ENCODE results near the gene TPI1. TPM values are rescaled to one million over a fixed set of nuclear protein-coding genes. Genes with fewer than 3 reads are reported as not detected.

Gene TPI1
- total RNA-seq, 1 donor from 2014 or later, result 499 TPM

DNA sequence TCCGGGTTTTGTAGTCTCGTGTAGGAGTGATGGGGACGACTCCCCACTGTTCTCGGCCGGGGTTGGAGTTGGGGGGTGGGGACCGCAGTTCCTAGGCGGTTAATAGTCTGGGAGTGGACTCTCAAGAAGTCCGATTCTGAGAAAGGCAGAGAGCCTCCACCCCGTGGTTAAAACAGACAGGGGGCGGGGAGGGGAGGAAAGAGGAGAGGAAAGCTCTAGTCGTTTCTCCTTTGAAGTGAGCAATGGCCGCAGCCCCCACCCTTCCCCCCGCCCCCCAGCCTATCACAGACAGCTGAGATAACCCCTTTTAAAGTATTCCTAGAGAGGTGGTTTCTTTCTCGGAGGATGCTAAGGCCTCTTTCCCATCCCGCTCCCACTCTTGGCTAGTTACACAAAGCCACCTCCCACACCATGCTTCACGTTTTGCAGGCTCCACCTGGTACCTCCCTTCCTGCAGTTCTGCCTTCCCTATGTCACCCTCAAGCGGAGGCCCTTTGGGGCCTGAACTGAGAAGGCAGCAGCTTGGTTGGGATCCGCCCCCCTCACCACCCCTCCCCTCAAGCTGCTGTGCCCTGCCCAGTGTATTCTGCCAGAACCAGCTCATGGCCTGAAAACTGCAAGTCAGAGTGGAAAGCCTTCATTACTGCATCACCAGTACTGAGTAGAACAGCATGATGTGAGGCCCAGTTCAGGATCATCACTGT is 14.5 kb upstream of the TPI1 start:
- TF ChIP-seq CTCF (IDR thresholded peaks at IDR 0.05; ENCODE audit: insufficient read depth, low read length, poor library complexity, severe bottlenecking), result no peak
- no peaks in the 10 kb centered on the region for H3K27me3 ChIP-seq (ENCODE audit: control insufficient read depth, insufficient read depth, low read length)
- H3K4me3 ChIP-seq (ENCODE audit: low read depth, low read length), result peak overlapping the region; percentile 95
- peaks cover 1% of the 10 kb centered on the region for H3K36me3 ChIP-seq (ENCODE audit: control insufficient read depth, insufficient read depth, low read length)
- no peak for DNase-seq (ENCODE audit: low read depth)

DNA sequence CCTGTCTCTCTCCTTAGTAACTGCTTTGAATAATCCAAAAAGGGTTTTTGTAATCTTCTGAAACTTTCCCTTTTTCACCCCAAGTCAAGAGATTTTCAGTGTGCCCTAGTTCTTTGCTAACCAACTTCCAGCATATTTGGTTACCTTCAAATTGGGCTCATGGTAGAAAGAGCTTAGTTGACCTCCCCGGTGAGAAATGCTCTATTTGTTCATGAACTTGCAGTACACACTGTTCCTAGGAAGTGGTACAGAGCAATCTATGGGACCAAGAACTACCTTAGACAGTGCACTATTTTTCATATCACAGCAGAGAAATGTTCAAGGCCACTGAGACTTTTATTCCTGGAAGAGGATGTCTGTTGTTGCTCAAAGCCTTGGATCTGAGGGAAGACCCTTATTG is 13.7 kb upstream of the TPI1 start:
- DNase-seq (ENCODE audit: low read depth), result no peak
- Histone ChIP-seq H3K27me3 (ENCODE audit: control insufficient read depth, insufficient read depth, low read length) (no peaks in the 10 kb centered on the region), H3K36me3 (ENCODE audit: control insufficient read depth, insufficient read depth, low read length) (peaks cover 3% of the 10 kb centered on the region), H3K4me3 (ENCODE audit: low read depth, low read length) (no peak overlapping the region)
- TF ChIP-seq CTCF (IDR thresholded peaks at IDR 0.05; ENCODE audit: insufficient read depth, low read length, poor library complexity, severe bottlenecking), result no peak

GRCh38 chr12:6854036-6854435 is 13.3 kb upstream of the TPI1 start:
- TF ChIP-seq CTCF (IDR thresholded peaks at IDR 0.05; ENCODE audit: insufficient read depth, low read length, poor library complexity, severe bottlenecking), result no peak
- DNase-seq (ENCODE audit: low read depth), result no peak
- Histone ChIP-seq H3K27me3 (ENCODE audit: control insufficient read depth, insufficient read depth, low read length) (no peaks in the 10 kb centered on the region), H3K4me3 (ENCODE audit: low read depth, low read length) (no peak overlapping the region), H3K36me3 (ENCODE audit: control insufficient read depth, insufficient read depth, low read length) (peaks cover 3% of the 10 kb centered on the region)

DNA sequence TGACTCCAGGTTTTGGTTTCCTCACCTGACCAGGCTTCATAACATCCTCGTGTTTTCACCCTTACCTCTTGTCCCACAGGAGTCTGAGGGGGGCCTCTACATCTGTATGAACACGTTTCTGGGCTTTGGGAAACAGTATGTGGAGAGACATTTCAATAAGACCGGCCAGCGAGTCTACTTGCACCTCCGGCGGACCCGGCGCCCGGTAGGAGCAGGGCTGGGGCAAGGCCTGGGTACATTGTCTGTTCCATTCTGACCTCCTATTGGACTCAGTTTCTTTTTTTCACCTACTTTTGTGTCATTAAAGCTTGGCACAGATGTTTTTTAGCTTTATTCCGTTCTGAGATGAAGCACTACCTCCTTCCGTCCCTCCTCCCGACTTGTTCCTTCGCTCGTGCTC is 12.0 kb upstream of the TPI1 start:
- no peaks in the 10 kb centered on the region for H3K27me3 ChIP-seq (ENCODE audit: control insufficient read depth, insufficient read depth, low read length)
- DNase-seq (ENCODE audit: low read depth), result no peak
- H3K4me3 ChIP-seq (ENCODE audit: low read depth, low read length), result no peak overlapping the region
- peaks cover 4% of the 10 kb centered on the region for H3K36me3 ChIP-seq (ENCODE audit: control insufficient read depth, insufficient read depth, low read length)
- TF ChIP-seq CTCF (IDR thresholded peaks at IDR 0.05; ENCODE audit: insufficient read depth, low read length, poor library complexity, severe bottlenecking), result no peak

GRCh38 chr12:6858799-6859198 is 8.5 kb upstream of the TPI1 start:
- no peak for DNase-seq (ENCODE audit: low read depth)
- TF ChIP-seq CTCF (IDR thresholded peaks at IDR 0.05; ENCODE audit: insufficient read depth, low read length, poor library complexity, severe bottlenecking), result no peak
- peaks cover 9% of the 10 kb centered on the region for H3K36me3 ChIP-seq (ENCODE audit: control insufficient read depth, insufficient read depth, low read length)
- no peaks in the 10 kb centered on the region for H3K27me3 ChIP-seq (ENCODE audit: control insufficient read depth, insufficient read depth, low read length)
- no peak overlapping the region for H3K4me3 ChIP-seq (ENCODE audit: low read depth, low read length)

- no peak for TF ChIP-seq CTCF (IDR thresholded peaks at IDR 0.05; ENCODE audit: insufficient read depth, low read length, poor library complexity, severe bottlenecking)
- DNase-seq (ENCODE audit: low read depth), result no peak
- no peaks in the 10 kb centered on the region for H3K27me3 ChIP-seq (ENCODE audit: control insufficient read depth, insufficient read depth, low read length)
- H3K36me3 ChIP-seq (ENCODE audit: control insufficient read depth, insufficient read depth, low read length), result peaks cover 11% of the 10 kb centered on the region
- no peak overlapping the region for H3K4me3 ChIP-seq (ENCODE audit: low read depth, low read length)
Measured at GRCh38 chr12:6860116-6860515, 7.2 kb upstream of the TPI1 start.

Data from kidney epithelial cell (primary cell).